ENCODE data around the gene OTC.

Gene OTC

DNA sequence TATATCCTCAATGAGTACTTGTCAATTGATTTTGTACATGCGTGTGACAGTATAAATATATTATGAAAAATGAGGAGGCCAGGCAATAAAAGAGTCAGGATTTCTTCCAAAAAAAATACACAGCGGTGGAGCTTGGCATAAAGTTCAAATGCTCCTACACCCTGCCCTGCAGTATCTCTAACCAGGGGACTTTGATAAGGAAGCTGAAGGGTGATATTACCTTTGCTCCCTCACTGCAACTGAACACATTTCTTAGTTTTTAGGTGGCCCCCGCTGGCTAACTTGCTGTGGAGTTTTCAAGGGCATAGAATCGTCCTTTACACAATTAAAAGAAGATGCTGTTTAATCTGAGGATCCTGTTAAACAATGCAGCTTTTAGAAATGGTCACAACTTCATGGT lies at the start of gene OTC:
OTC (plus strand) TSS at position 243 of the 400 bp plus-strand sequence; CDS start at position 336, 93 bp downstream.
- no peak for DNase-seq (ENCODE audit: low spot score)

DNA sequence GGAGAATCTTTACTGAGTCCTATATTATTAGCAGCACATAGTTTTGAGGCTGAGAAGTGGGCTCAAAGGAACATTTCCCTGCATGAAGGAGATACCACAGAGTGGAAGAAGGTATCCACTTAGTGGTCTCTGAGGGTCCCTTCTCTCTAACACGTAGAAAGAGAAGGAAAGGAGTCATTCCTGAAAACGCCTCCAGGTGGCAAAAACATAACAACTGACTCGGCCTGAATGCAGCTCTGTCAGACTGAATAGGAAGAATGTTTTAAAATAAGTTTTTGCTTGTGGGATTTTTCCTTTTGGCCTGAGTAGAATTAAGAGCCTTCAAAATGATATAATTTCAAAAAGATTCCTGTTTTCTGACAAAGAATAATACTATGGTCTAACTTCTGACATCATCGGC lies 48.4 kb upstream of the OTC start:
- peak; percentile 15 for DNase-seq (ENCODE audit: low spot score)

DNA sequence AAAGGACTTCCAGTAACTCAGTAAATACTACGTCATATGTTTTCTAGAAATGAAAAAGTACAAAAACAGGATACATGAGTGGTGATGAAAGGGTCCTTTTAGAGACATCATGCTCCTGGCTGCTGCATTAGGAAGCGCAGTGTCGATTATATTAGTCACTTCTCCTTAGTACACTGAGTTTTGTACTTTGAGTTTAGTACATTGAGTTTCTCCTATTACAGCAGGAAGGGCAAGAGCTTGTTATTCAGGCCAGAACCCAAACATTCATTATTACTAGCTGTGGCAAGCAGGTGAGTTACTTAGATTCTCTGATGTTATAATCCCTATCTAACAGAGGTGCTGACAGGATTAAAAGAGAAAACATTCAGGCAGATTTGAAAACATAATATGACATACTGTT lies 46.4 kb upstream of the OTC start:
- DNase-seq (ENCODE audit: low spot score) = no peak

DNA sequence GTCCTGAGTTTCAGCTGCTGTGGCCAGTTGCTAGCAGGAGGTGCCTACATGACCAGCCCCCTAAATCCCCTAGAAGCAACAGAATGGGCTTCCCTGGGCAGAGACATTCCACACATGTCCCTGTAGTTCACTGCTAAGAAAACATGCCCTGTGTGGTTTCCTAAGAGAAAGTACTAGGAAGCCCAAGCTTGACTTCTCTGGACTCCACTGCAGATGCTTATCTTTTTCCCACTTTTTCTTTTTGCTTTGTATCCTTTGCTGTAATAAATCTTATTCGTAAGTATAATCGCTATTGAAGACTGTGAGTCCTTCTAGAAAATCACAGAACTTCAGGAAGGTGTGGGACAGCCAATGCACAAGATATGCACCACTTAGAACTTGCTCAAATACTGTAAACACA lies 40.7 kb upstream of the OTC start:
- DNase-seq (ENCODE audit: low spot score) = no peak

DNA sequence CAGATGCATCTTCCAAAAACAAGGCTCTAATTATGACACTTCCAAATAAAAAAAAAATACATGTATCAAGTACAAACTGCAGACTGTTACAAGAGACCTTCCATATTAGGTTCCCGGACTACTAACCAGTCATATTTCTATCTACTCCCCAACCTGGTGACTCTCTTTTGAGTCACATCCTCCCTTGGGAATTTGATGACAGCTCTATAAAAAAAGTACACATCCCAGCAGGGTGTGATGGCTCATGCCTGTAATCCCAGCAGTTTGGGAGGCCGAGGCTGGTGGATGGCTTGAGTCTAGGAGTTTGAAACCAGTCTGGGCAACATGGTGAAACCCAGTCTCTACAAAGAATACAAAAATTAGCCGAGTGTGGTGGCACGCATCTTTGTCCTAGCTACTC lies 40.0 kb upstream of the OTC start:
- no peak for DNase-seq (ENCODE audit: low spot score)

DNA sequence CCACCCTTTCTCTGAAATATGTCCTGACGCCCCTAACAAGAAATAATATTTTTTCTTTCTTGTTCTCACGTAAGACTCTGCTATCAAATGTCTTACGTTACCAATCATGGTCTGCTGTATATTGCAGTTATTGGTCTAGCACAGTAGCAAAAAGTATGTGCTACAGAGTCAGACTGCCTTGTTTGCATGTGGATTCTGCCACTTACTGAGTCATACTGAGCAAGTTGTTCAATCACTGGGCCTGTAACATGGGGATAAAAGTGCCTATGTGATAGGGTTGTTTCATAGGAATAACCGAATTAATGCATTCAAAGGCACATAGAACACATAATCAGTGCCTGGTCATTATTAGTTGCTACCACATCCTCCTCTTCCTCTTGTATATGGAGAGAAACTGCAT lies 39.2 kb upstream of the OTC start:
- DNase-seq (ENCODE audit: low spot score) = no peak

DNA sequence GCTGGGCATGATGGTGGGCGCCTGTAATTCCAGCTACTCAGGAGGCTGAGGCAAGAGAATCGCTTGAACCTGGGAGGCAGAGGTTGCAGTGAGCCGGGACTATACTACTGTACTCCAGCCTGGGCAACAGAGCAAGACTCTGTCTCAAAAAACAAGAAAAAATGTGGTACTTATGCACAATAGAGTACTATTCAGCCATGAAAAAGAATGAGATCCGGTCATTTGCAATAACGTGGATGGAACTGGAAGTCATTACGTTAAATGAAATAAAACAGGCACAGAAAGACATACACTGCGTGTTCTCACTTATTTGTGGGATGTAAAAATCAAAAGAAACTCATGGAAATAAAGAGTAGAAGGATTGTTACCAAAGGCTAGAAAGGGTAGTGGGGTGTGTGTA lies 37.2 kb upstream of the OTC start:
- DNase-seq (ENCODE audit: low spot score) = no peak

DNA sequence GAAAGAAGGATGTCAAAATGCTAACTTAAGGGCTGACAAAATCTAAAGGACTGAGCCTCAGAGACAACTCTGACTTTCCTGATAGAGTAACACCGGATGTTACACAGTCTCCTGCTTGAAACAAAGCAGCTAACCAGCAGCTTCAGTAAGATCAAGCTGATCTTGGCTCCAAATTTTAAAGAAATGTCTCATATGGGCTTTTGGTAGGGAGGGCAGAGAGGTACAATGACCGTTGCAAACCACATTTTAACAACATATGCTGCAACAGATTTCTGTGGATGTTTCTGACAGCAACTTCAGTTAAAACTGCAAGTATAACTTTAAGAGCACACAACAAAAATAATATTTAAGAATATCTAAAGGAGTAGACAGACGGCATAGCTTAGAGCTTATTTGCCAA lies 34.2 kb upstream of the OTC start:
- DNase-seq (ENCODE audit: low spot score) = no peak

DNA sequence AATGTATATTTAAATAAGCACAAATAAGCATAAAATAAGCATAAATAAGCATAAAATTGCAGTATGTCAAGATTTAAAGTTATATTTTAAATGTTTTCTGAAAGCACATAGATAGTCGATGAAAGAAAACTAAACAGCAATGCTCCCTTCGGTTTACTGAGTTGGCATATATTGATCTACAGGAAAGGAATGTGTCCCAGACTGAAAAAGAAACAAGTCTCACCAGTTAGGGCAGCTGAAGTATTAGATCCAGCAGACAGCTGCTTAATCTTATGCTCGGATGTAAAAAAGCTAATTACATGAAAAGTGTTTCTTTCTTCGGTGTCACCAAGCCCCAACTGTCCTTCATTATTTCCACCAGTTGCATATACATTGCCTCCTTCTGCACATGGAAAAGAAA lies 33.8 kb upstream of the OTC start:
- no peak for DNase-seq (ENCODE audit: low spot score)

DNA sequence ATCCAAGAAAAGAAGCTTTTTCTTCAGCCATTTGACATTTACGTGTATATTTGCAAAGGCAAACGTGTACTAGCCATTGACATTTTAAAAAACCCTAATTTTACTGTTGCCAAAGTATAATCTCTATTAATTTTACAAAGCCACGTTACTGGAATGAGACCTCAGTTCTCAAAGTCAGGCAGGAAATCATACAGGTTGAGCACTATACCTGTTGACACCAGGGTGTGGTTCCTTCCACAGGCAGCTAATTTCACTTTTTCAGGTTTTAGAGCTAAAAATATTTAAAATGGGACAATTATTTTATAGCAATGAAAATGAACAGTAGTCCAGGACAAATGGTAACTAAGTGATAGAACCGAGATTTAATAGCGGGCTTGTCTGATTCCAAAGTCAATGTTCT lies 31.6 kb upstream of the OTC start:
- DNase-seq (ENCODE audit: low spot score) = no peak

DNA sequence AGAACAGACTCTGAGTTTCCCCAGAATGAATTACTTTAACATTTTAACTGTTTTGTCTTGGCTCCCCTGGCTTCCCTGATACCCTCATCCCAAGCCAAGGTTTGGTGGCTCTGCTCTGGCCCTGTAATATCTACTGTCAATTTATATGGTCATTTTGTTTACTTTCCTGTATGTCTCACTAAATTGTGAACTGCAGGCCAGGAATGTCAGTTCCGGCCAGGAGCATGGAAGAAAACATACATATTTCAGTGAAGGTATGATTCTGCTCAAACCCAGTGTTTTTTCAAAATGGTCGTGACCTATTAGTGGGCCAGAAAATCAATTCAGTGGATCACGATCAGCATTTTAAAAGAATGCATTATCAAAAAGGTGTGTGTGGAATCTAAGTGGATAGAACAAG lies 26.3 kb upstream of the OTC start:
- DNase-seq (ENCODE audit: low spot score) = no peak

DNA sequence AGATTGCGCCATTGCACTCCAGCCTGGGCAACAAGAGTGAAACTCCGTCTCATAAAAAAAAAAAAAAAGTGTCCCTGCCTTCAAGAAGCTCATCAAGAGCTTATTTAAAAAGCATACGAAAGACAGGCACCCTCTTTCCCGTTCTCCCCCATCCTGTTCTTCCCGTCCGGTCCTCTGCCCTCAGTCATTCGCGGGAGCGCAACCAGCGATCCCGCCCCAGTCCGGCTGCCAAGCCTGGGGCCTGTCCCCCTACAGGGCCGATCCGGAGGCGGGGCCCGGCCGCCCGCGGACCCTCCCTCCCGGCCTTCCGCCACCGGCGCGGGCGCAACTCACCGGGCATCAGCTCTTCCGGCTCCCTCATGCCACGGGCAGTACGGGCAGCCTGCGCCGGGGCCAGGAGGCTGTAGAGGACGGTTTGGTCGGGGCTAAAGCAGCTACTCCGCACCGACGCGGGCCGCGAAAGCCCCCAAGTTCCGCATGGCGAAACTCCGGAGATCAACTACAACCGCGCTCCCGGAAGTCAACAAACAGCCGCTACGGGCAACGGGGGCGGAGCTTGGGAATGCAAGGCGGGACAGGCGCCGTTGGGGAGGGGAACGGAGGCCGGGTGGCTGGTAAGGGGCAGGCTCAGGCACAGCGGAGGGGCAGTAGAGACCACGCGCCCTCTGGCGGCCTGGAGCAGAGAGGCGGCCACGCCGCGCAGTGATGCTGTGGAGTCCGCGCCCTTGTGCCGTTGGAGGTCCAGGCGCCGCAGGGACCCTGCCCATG lies 25.2 kb upstream of the OTC start, which contains the start of gene RPGR:
RPGR (minus strand) TSS at position 503 of the 768 bp plus-strand sequence; CDS start at position 361, 142 bp downstream.
- DNase-seq (ENCODE audit: low spot score) = peak; percentile 92

DNA sequence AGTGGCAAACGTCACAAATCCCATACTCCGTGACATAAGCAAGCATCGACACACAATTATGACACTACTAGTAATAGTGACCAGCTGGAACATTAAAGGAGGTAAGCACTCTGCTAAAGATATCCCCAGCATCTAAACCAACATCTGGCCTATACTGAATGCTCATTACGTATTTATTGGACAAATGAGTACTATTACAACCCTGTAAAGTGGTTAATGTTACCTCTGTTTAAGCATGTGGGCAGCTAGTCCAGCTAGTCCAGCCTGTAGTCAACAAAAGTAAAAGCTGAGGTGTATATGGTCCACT lies 24.7 kb upstream of the OTC start:
- no peak for DNase-seq (ENCODE audit: low spot score)

DNA sequence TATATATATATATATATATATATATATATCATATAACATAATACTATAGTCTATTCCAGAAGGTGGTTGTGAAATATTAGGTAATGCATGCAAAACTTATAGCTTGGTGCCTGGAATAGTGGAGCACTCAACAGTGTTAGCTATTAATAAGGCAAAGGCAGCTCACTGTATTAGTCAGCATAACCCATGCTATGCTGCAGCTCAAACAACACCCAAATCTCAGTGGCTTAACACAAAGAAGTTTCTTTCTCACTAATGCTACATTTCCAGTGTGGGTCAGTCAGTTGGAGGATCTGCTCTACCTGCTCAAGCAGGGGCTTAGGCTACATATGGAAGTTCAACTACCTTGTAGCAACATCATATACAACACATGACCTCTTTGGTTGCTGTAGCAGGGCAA lies 19.9 kb upstream of the OTC start:
- DNase-seq (ENCODE audit: low spot score) = no peak

DNA sequence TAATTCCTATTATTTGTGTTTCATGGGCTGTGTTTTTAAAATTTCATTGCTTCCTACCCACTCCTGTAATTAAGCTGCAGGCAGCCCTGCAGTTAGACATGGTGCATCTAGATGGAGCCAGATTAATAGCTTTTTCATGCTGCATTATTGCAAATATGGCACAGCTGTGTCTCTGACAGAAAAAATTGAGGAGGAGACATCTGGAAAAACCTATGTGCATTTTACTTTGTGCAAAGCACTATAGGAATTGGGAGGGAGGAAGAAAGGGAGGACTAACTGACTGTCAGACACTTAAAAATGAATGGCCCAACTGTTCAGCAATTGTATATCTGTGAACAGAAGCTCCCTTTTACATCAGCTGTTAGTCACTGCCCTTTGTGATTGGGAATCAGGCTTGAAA lies 17.0 kb upstream of the OTC start:
- DNase-seq (ENCODE audit: low spot score) = no peak

DNA sequence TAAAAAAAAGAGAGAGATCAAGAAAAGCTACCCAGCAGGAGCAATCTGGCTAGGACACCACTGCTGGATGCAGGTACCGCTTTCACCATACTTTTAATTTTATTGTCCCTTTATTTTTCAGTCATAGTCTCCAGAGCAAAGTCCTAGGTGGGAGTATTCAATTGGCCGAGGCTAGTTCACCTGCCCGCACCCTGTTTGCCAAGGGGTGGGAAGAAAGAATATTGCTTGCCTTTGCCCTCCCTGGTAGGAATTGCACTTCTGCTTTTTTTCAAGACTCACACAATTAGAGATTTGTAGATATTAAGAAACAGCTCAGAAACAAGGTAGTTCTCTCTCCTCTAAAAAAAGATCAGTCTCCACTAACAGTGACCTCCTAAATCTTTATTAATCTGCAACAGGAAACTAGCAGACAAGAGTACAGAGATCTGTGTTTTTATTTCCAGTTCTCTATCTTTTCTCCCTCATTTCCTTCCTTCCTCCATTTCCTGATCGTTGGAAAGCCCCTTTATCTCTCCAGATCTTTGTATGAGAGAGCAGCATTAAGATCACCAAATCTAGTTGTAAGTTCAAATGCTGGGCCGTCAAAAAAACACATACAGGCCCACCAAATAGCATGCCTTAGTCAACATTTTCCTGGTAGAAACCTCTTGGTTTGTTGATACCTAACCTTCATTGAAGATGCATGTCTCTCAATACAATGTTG lies 15.7 kb upstream of the OTC start:
- DNase-seq (ENCODE audit: low spot score) = no peak

DNA sequence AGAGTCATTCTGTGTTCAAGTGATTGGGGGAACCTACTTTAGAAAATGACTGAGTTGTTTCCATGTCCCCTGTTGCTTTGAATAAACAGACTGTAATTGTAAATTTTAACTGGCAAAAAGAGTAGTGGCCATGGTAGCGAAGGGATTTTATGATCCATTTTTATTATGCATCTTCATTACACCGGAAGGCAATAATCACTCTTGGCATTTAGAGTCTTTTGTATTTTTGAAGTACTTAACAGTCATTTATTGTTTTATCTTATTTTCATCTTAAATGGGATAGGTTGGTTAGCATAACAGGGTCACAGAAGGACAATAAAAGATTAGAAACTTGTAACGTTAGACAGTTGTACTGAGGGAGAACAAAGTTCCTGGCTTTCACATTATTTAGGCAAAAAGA lies 11.0 kb upstream of the OTC start:
- no peak for DNase-seq (ENCODE audit: low spot score)

DNA sequence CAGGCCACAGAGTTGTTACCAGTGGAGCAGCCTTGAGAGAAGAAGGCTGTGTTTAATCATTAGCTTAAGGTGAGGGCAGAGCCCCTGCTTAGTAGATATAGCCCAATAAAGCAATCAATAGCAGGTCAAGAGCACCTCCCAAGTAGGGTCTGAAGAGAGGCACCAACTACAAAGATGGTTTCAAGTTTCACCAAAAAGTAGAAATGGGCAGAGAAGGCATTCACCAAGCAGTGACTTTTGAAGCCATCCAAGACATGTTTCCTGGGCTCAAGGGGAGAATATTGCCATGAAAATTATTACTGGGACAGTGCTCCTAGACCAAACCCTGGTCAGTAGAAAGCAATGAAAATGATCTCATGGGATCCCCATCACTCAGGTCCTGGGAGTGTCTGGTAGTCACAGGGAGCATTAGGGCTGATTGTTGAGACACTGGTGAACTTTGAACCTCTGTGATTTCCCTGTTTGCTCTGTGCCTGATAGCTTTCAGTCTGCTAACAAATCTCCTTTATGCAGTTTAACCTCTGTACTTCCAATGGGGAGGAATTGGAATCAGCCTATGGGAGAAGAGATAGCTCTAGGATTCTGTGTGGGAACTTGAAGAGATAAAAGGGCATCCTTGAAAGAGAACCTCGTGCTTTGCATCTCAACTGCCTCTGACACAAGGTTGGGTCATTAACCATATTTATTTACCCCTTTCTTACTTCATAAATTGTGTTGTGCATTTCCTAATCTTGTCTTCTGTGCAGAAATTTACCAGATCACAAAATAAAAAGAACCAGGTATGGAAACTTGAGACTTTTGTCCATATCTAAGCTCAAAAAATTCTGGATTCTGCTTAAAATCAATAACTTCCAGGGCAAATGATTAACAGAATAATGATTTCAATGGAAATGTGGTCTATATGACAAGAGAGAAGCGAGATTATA lies 9.3 kb upstream of the OTC start:
- DNase-seq (ENCODE audit: low spot score) = no peak

DNA sequence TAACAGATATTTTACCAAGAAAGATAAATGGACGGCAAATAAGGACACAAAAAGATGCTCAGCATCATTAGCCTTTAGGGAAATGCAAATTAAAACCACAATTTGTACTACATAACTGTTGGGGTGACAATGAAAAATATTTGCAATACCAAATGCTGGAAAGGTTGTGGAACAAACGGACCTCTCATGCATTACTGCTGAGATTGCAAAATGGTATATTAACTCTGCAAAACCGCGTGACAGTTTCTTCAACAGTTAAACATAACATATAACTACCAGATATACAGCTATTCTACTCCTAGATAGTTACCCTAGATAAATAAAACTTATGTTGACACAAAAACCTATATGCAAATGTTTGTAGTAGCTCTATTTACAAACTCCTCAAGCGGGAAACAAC lies 6.3 kb upstream of the OTC start:
- no peak for DNase-seq (ENCODE audit: low spot score)

DNA sequence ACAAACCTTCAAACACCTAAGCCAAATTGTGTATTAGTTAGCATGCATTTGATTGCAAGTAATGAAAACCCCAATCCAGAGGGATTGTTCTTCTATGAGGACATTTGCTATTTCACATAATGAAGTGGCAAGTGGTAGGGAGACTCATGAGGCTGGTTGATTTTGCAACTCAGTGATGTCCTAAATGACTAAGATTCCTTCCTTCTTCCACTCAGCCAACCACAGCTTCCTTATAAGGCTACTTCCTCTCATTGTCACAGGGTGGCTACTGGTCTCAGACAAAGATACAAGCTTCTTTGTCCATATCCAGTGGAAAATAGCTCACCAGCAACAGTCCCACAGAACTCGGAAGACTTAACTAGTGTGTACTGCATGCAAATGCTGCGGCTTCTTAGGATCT lies 5.3 kb upstream of the OTC start:
- no peak for DNase-seq (ENCODE audit: low spot score)

DNA sequence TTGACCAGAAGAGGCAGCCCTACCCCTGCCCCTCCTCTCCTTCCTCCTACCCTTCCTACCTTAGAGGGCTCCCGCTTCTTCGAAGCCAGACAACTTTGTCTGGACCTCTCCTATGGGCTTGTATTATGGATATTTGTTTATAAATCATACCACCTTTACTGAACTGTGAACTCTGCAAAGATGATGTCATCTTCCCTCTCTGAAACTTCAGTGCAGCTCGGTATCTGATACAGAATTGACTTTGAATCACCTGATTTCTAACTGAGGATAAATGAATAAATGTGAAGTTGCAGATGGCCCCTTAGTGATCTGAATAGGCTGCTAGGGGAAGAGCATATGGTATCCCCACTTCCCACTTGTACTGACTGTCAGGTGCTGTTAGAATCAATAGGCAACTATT lies 1.1 kb upstream of the OTC start:
- no peak for DNase-seq (ENCODE audit: low spot score)

DNA sequence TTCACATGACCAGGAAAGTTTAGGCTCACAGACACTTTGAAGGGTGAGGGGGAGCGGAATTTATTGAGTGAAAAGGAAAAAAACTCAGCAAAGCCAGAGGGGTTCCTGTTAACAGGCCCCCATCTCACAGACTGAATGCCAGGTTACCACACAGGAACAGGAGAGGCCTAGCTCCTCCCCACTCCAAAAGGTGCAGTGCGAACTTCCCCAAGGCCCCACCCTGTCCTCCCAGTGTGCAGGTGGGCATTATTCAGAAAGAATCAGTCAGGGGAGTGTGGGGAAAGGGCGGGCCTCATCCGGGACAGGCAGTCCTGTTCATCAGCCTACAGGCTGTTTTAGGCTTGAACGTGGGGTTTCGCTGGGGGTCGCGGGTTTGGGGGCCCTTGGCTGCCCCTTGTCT lies 4.0 kb downstream of the OTC start:
- no peak for DNase-seq (ENCODE audit: low spot score)

Measured in NAMALWA (cell line).